ENCODE measurements around the gene INSYN2B.

DNA sequence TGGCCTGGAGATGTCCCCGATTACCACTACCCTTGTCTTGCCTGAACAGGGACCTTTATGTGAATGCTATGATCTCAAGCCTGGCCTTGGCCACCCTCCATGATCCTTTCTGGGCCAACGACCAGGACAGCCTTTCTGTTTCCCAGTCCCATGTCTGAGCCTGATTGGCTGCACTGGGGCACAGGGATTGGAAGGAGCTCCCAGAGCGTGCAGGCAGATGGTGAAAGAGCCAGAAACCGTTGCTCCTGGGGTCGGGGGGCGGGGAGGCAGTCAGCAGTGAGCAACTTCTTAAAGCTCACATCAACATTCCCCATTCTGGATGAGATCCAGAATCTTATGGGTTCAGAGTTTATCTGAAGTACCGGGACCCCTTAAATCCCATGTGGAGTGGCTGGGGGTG lies 84.4 kb downstream of the INSYN2B start:
- TF ChIP-seq, protein P1, sequence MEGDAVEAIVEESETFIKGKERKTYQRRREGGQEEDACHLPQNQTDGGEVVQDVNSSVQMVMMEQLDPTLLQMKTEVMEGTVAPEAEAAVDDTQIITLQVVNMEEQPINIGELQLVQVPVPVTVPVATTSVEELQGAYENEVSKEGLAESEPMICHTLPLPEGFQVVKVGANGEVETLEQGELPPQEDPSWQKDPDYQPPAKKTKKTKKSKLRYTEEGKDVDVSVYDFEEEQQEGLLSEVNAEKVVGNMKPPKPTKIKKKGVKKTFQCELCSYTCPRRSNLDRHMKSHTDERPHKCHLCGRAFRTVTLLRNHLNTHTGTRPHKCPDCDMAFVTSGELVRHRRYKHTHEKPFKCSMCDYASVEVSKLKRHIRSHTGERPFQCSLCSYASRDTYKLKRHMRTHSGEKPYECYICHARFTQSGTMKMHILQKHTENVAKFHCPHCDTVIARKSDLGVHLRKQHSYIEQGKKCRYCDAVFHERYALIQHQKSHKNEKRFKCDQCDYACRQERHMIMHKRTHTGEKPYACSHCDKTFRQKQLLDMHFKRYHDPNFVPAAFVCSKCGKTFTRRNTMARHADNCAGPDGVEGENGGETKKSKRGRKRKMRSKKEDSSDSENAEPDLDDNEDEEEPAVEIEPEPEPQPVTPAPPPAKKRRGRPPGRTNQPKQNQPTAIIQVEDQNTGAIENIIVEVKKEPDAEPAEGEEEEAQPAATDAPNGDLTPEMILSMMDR (IDR thresholded peaks at IDR 0.05; ENCODE audit: control extremely low read depth in 1 of 3, insufficient read depth in 1 of 3, low read depth in 1 of 3, low read length in 3 of 3) = no peak
- TF ChIP-seq JUND (IDR thresholded peaks at IDR 0.05; ENCODE audit: low read length) (no peak), POLR2A (IDR thresholded peaks at IDR 0.05; ENCODE audit: control extremely low read depth in 1 of 2, low read depth in 2 of 2, low read length in 2 of 2) (no peak), TCF12 (IDR thresholded peaks at IDR 0.05; ENCODE audit: low read depth, low read length) (no peak), CHD1 (IDR thresholded peaks at IDR 0.05; ENCODE audit: low read depth, low read length) (no peak), CREB1 (IDR thresholded peaks at IDR 0.05) (no peak), RFX5 (IDR thresholded peaks at IDR 0.05; ENCODE audit: borderline replicate concordance, low read depth, low read length) (no peak), EZH2 (IDR thresholded peaks at IDR 0.05; ENCODE audit: low read depth, low read length, severe bottlenecking) (no peak), TAF7 (optimal IDR thresholded peaks at IDR 0.05; ENCODE audit: borderline replicate concordance, low read depth, low read length) (no peak), POLR2AphosphoS5 (IDR thresholded peaks at IDR 0.05; ENCODE audit: low read depth, low read length) (no peak), TAF1 (IDR thresholded peaks at IDR 0.05; ENCODE audit: low read depth, low read length) (no peak), SUZ12 (IDR thresholded peaks at IDR 0.05; ENCODE audit: low read length) (no peak), SP1 (IDR thresholded peaks at IDR 0.05; ENCODE audit: low read depth, low read length) (no peak)
